Activated effector memory CD4-positive, alpha-beta T cell treated with anti-CD3 and anti-CD28 coated beads, Interleukin-2, amount 50 U/mL, for 16 hours (primary cell): ENCODE results near the gene SLC25A30.
A peak's percentile ranks its signal among the peaks of the same experiment; 100 is the strongest.

Experiments
- DNase-seq: peaks from one replicate; pipeline ENCODE4 v3.0.0-alpha.2; 2020

Gene SLC25A30, protein sequence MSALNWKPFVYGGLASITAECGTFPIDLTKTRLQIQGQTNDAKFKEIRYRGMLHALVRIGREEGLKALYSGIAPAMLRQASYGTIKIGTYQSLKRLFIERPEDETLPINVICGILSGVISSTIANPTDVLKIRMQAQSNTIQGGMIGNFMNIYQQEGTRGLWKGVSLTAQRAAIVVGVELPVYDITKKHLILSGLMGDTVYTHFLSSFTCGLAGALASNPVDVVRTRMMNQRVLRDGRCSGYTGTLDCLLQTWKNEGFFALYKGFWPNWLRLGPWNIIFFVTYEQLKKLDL

DNA sequence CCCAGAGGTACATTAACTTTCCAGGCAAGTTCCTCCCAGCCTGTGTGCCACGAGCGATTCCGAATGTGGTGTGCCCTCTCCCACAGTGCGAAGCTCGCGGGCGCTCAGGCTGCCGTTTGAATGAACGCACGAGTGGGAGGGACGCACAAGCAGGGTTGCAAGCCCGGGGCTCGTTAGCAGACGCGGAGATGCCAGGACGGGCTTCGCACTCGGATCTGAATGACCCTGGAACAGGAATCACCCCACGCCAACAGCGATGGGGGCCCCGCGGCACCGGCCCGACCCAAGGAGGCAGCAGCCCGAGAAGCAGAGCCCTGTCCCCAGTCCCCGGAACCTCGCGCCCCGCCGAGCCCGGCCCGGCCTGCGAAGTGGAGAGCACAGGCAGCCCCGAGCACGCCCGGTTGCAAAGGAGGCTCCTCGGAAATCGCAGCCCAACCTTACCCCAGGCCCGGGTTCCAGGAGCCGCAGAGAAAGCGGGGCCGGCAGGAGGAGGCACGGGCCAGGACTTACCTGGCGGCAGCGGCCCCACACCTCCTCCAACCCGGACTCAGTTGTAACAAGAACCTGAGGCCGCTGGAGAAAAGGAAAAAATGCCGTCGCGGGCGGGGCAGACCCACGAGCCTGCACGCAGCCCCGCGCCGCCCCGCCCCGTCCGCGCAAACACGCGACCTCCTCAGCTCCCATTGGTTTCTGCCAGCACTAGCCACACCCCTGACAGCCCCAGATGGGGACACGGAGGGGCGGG, at the start of gene SLC25A30:
SLC25A30 (minus strand) TSS at position 584 of the 745 bp plus-strand sequence. CDS start 6,948 bp downstream, outside the sequence.
- peak; percentile 97 for DNase-seq

DNA sequence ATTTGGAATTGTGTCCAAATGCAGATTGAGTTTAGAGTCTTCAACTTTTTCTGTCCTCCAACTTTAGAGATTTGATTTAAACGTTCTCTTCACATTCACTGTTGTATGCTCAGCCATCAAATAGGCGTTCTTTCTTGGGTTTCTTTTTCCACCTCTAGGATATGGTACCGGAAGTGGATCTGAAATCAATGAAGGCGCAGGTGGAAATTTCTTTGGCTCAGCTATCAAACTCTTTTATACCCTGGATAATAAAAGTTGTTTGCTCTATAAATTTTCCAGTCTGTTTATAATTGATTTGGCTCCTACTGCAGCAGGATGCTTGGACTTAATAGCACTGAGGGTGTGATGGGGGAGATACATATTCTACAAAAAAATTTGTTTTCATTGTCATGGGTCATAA, 48.2 kb upstream of the SLC25A30 start:
- no peak for DNase-seq

DNA sequence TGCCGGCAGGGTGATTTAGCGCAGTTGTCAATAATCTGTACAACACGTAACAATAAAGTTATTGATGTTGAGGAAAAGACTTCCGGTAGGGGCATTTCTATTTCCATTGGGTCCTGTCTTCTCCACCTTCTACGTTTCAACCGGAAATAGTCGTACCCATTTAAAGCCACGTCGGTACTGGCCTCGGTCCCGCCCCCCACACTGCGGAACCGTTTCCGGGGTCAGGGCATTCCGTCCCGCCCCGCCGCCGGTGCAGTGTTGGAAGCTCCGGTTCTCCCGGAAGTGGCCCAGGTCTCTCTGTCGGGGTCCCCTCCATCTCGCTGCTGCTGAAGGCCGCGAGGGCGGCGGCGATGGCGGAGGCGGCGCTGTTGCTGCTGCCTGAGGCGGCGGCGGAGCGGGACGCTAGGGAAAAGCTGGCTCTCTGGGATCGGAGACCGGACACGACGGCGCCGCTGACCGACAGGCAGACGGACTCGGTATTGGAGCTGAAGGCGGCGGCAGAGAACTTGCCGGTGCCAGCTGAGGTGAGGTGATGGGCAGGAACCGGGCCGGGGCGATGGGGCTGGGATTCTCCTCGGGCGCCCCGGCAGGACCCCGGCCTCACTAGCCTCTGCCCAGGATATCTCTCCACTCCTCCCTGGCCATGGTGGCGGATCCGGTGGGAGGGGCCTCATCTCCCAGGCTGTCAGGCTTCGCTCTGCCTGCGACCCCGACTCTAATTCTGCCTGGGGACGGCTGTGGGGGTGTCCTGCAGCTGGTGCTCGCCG, 46.7 kb upstream of the SLC25A30 start, which contains the start of gene COG3:
COG3 (plus strand) TSS at position 253 of the 767 bp plus-strand sequence; CDS start at position 351, 98 bp downstream.
- peak; percentile 99 for DNase-seq

- DNase-seq, result no peak
These were observed 46.0 kb upstream of the SLC25A30 start for GRCh38 chr13:45464141-45464686.

GRCh38 chr13:45456196-45456972, 38.2 kb upstream of the SLC25A30 start:
- DNase-seq, result no peak

- DNase-seq, result no peak
These were observed 36.0 kb upstream of the SLC25A30 start for GRCh38 chr13:45454204-45454603.

DNA sequence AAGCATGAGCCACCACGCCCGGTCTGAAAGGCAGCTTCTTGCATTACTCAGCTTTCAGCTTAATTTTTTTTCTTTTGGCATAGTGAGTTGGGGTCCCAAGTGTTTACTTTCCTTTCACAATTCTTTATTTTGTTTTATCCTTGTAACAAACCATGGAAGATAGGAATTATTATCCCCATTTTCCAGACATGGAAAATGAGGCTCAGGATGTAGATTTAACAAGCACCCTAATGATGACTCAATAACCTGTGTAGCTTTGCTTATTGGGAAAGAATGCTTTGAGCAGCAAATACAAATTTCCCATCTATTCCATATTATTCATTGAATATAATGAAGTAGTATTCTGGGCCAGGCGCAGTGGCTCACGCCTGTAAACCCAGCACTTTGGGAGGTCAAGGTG, 33.1 kb upstream of the SLC25A30 start:
- DNase-seq, result no peak

DNA sequence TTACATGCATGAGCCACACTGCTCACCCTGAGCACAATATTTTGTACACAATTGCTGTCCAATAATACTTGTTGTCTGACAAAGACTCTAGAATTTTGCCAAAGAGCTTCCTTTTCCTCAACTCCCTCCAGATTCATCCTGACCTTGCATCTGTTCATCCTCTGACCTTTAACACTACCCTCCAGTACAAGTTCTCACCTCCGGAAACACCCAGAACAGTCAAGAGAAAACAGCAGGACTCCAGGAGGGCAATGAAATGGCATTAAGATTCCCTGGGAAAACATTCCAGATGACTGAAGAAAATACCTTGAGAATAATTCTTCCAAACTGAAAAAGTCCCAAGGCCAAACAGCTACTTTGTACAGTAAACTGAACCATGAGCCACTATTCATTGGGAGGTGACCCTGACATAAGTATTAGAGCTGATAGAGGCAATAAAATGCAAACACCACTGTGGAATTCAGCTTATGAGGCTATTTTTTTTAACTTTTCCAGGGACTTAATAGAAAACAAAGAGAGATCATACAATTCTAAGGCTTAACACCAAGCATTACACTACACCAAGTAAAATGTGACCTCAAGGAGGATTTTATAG, 30.9 kb upstream of the SLC25A30 start:
- DNase-seq, result no peak

DNA sequence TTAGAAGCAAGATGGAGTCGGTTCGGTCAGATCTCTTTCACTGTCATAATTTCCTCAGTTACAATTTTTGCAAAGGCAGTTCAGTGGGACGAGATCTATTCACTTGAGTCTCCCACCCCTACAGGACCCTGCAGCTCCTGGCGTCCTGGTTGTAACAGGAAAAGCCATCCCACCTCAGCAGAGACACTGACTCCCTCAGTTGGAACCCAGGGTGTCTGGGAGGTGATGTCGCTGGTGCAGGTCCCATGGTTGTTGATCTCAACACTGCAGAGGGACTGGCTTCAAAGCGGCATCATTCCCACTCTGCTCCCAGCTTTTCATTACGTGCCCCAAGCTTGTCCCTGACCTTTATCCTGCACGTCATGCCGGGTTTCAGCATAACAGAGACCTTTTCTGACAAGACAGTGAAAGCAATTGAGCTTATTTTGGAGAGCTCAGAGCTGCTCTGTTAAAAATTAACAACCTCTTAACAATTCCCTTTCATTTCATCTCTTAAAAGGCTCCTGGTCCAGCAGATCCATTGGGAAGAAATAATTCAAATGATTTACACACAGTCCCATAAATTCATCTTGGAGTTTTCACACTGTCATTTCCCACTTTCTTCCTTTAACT, 29.0 kb upstream of the SLC25A30 start:
- DNase-seq, result no peak

DNA sequence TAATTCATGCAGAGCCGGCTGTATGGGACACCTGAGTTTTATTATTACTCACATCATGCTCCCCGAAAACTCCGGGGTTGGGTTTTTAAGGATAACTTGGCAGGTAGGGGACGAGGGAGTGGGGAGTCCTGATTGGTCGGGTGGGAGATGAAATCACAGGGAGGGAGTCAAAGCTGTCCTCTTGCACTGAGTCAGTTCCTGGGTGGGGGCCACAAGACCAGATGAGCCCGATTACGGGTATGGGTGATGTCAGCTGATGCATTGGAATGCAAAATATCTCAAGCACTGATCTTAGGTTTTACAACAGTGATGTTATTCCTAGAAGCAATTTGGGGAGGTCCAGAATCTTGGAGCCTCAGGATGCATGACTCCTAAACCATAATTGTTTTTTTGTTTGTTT, 28.0 kb upstream of the SLC25A30 start:
- DNase-seq, result no peak

DNA sequence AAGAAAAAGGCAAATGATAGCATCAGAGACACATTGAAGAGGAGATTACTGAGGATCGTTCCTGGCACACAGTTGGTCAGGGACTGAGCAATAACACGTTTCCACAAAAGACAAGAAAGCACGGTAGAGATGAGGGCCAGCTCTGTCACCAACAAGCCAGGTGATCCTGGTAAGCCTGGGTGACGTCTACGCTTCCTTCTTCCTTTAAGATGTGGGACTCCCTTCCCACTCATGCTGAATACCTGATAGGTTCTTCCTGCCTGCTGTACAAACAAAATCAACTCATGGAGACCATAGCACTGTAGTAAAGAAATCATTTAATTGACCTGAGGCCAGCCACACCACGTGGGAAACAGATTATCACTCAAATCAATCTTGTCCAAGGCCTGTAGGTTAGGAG, 26.9 kb upstream of the SLC25A30 start:
- no peak for DNase-seq

GRCh38 chr13:45441633-45442032, 23.5 kb upstream of the SLC25A30 start:
- no peak for DNase-seq

- no peak for DNase-seq
These were observed 21.7 kb upstream of the SLC25A30 start for GRCh38 chr13:45439781-45440462.

DNA sequence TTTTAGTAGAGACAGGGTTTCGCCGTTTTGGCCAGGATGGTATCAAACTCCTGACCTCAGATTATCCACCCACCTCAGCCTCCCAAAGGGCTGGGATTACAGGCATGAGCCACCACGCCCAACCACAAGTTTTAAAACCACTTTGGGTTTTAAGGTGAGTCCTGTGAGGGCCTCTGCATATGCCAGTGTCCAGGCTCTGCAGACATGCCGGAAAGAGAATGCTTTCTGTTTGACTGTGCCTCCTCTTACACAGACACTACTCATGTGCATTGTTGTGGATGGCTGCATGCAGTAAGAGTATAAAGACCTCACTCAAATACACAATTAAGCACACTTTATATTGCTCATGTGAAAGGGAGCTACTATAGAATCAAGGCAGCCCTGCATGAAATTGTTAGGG, 20.8 kb upstream of the SLC25A30 start:
- no peak for DNase-seq

- no peak for DNase-seq
These were observed 19.8 kb upstream of the SLC25A30 start for GRCh38 chr13:45437947-45438346.

- no peak for DNase-seq
These were observed 18.8 kb upstream of the SLC25A30 start for GRCh38 chr13:45436953-45437352.

GRCh38 chr13:45436332-45436731, 18.2 kb upstream of the SLC25A30 start:
- no peak for DNase-seq

DNA sequence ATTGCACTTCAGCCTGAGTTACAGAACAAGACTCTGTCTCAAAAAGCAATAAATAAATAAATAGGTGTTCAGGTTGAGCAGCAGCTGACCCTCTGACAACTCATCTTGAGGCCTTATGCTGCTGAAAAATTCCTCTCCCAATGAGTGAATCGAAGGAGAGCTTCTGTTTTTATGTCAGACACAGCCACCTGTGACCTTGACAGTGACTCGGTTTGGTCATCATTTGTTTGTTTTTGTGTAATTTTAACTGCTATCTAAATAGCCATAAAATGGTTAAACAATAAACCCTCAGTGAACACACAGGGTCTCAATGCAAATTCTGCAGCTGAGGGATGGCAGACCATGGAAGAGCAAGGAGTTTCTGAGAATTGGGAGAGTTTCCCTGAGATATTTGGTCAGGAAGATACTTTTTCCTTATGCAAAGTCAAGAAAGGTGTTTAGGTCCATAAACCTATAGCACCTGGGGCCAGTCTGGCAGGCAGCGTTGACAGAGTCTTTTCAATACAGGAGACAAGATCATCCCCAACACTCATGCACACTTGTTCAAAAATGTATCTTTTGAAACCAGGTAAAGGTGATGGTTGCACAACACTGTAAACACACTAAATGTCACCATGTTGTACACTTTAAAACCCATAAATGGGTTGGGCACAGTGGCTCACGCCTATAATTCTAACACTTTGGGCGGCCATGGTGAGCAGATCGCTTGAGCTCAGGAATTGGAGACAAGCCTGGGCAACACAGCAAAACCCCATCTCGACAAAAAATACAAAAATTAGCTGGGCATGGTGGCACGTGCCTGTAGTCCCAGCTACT, 16.6 kb upstream of the SLC25A30 start:
- DNase-seq, result no peak

DNA sequence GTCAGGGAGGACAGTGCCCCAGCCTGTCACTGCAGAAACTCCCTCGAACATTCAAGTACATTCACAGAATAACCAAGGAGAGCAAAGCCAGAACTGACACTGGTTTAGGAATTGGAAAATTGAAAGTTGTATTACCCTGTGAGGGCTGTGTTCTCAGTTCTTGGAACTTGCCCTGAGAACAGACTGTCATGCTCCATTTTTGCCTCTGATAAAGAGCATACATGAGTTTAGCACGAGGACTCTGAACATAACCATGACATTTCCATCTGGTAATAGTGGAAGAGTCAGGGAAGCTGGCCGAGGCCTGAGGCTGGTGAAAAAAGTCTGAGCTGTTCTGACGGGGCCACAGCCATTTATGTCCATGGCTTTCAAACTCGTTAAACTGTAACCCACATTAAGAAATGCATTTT, 15.2 kb upstream of the SLC25A30 start:
- DNase-seq, result no peak
